ENCODE measurements around the gene DNAH17. TPM values are rescaled to one million over a fixed set of nuclear protein-coding genes. Genes with fewer than 3 reads are reported as not detected.

Gene DNAH17
- polyA plus RNA-seq, 1 donor, result 3.3 TPM

GRCh38 chr17:78408476-78409050 lies 168.6 kb downstream of the DNAH17 start:
- DNase-seq, result no peak

GRCh38 chr17:78407387-78408000 lies 169.7 kb downstream of the DNAH17 start:
- no peak for DNase-seq

- no peak for DNase-seq
These were observed 170.3 kb downstream of the DNAH17 start for GRCh38 chr17:78406920-78407319.

- no peak for DNase-seq
These were observed 170.8 kb downstream of the DNAH17 start for GRCh38 chr17:78406396-78406795.

GRCh38 chr17:78403822-78404221 lies 173.4 kb downstream of the DNAH17 start:
- DNase-seq, result no peak

GRCh38 chr17:78401891-78402290 lies 175.3 kb downstream of the DNAH17 start:
- no peak for DNase-seq

GRCh38 chr17:78401246-78401645 lies 175.9 kb downstream of the DNAH17 start:
- DNase-seq, result no peak

- DNase-seq, result no peak
These were observed 176.5 kb downstream of the DNAH17 start for GRCh38 chr17:78400581-78401240.

GRCh38 chr17:78399693-78400144 lies 177.5 kb downstream of the DNAH17 start:
- no peak for DNase-seq

GRCh38 chr17:78399028-78399692 lies 178.0 kb downstream of the DNAH17 start:
- no peak for DNase-seq

- no peak for DNase-seq
These were observed 178.8 kb downstream of the DNAH17 start for GRCh38 chr17:78398390-78398789.

GRCh38 chr17:78397681-78398101 lies 179.5 kb downstream of the DNAH17 start:
- no peak for DNase-seq

GRCh38 chr17:78396441-78397337 lies 180.5 kb downstream of the DNAH17 start:
- DNase-seq, result no peak

- no peak for DNase-seq
These were observed 182.0 kb downstream of the DNAH17 start for GRCh38 chr17:78395155-78395554.

GRCh38 chr17:78394209-78394608 lies 183.0 kb downstream of the DNAH17 start:
- no peak for DNase-seq

- DNase-seq, result no peak
These were observed 183.6 kb downstream of the DNAH17 start for GRCh38 chr17:78393575-78393974.

- DNase-seq, result no peak
These were observed 184.9 kb downstream of the DNAH17 start for GRCh38 chr17:78392295-78392694.

- no peak for DNase-seq
These were observed 185.4 kb downstream of the DNAH17 start for GRCh38 chr17:78391843-78392242.

GRCh38 chr17:78391051-78391431 lies 186.2 kb downstream of the DNAH17 start:
- no peak for DNase-seq

- DNase-seq, result no peak
These were observed 186.8 kb downstream of the DNAH17 start for GRCh38 chr17:78390241-78391050.

Data from hindlimb muscle (tissue), 1 donor.